HG02970 (cell line): ENCODE data around the gene POLR2E.

ENCODE experiments used
- ATAC-seq: cut with Tn5 transposase; IDR thresholded peaks from one replicate; pipeline ENCODE4 v1.9.1; 2021; ENCODE audit warnings: mild to moderate bottlenecking, moderate library complexity, moderate number of reproducible peaks; ENCODE audit not compliant: unreplicated experiment, low FRiP score

The POLR2E gene

GRCh38 chr19:1066748-1067340 lies 28.3 kb downstream of the POLR2E start, which contains the start of gene ARHGAP45:
ARHGAP45 (plus strand) TSS chr19:1067167; CDS start chr19:1067406, 239 bp downstream.
- ATAC-seq: peak; percentile 35

GRCh38 chr19:1066251-1066747 lies 28.9 kb downstream of the POLR2E start:
- no peak for ATAC-seq

- ATAC-seq: no peak
Observed at GRCh38 chr19:1065606-1066109, 29.5 kb downstream of the POLR2E start.

GRCh38 chr19:1064661-1065605 lies 30.2 kb downstream of the POLR2E start:
- ATAC-seq: no peak

- no peak for ATAC-seq
Observed at GRCh38 chr19:1063909-1064660, 31.1 kb downstream of the POLR2E start.

GRCh38 chr19:1063030-1063908 lies 31.9 kb downstream of the POLR2E start:
- no peak for ATAC-seq

- ATAC-seq: no peak
Observed at GRCh38 chr19:1062387-1063029, 32.7 kb downstream of the POLR2E start.

GRCh38 chr19:1061987-1062386 lies 33.2 kb downstream of the POLR2E start:
- no peak for ATAC-seq

- ATAC-seq: no peak
Observed at GRCh38 chr19:1060689-1061088, 34.5 kb downstream of the POLR2E start.

GRCh38 chr19:1058112-1058511 lies 37.1 kb downstream of the POLR2E start:
- no peak for ATAC-seq

- no peak for ATAC-seq
Observed at GRCh38 chr19:1057176-1057855, 37.9 kb downstream of the POLR2E start.

GRCh38 chr19:1055886-1056620 lies 39.1 kb downstream of the POLR2E start:
- no peak for ATAC-seq

- ATAC-seq: no peak
Observed at GRCh38 chr19:1055028-1055425, 40.1 kb downstream of the POLR2E start.

- ATAC-seq: no peak
Observed at GRCh38 chr19:1054102-1055027, 40.8 kb downstream of the POLR2E start.

GRCh38 chr19:1053176-1054101 lies 41.7 kb downstream of the POLR2E start:
- ATAC-seq: no peak
